LNCaP clone FGC (cell line): ENCODE results near the gene DYRK1B.

Source experiments
- DNase-seq: peaks from one replicate; pipeline ENCODE4 v3.0.0-alpha.2; 2011; ENCODE audit warnings: low read depth
- H3K4me3 ChIP-seq: 2 replicates; pipeline ENCODE4 v1.5.1; 2011; ENCODE audit warnings: mild to moderate bottlenecking, low read depth, low read length, control low read depth
- TF ChIP-seq, protein P1 (sequence below): IDR thresholded peaks from 2 replicates; pipeline ENCODE4 v1.5.1; 2012; ENCODE audit warnings: mild to moderate bottlenecking; ENCODE audit not compliant: control insufficient read depth, insufficient read depth; ENCODE audit errors: extremely low read depth

The DYRK1B gene

DNA sequence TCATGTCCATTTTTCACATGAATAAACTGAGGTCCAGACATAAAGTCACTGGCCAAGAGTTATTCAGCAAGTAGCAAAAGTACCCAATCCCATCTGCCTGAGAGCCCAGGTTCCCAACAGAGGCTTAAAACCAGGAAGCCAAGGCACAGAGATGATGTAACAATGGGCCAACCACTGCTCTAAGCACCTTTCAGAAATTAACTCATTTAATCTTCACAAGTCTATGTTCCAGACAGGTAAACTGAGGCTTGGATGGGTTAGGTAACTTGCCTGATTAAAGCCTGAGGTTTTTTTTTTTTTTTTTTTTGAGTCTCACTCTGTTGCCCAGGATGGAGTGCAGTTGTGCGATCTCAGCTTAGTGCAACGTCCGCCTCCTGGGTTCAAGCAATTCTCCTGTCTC, 4.0 kb upstream of the DYRK1B start:
- DNase-seq = no peak
- TF ChIP-seq, protein P1, sequence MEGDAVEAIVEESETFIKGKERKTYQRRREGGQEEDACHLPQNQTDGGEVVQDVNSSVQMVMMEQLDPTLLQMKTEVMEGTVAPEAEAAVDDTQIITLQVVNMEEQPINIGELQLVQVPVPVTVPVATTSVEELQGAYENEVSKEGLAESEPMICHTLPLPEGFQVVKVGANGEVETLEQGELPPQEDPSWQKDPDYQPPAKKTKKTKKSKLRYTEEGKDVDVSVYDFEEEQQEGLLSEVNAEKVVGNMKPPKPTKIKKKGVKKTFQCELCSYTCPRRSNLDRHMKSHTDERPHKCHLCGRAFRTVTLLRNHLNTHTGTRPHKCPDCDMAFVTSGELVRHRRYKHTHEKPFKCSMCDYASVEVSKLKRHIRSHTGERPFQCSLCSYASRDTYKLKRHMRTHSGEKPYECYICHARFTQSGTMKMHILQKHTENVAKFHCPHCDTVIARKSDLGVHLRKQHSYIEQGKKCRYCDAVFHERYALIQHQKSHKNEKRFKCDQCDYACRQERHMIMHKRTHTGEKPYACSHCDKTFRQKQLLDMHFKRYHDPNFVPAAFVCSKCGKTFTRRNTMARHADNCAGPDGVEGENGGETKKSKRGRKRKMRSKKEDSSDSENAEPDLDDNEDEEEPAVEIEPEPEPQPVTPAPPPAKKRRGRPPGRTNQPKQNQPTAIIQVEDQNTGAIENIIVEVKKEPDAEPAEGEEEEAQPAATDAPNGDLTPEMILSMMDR = no peak
- no peak overlapping the region for H3K4me3 ChIP-seq

DNA sequence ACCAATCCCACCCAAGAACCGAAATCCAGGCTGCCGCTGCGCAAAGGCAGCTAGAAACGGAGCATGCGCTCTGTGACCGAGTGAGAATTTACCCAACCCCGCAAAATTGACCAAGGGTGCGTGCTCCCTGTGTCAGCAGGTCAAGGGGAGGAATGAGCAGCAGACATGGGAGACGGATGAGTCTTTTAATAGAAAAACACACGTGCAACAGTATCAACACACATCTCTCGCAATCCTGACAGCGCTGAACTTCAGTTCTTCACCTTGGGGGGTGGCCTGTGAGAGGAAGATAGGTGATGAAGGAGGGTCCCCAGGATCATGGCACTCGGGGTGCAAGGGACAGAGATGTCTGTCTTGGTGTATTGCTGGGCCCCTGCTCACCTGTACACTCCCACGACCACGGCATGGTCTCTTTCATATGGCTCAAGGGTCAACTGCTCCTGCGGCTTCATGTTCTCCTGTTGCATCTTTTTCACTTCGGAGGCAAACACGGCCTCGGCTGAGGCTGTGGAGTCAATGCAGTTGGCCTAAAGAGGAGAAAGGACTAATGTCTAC, 402 bp upstream of the DYRK1B start:
- TF ChIP-seq, protein P1 = no peak
- no peak overlapping the region; the same call in none of the 2 replicates for H3K4me3 ChIP-seq

DNA sequence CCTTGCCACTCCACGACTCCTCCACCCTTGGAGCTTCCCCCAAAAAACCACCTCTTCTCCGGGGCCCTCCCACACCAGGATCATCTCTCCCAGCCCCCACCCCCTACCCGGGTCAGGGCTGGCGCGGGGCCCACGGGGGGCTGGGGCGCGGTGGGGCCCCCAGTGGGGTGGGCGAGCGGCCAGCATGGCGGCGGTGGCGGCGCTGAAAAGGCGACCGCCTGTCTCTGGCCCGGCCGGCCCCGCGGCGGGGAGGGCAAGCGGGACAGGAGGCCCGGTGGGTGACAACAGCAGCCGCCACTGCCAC, 850 bp downstream of the DYRK1B start:
- no peak for DNase-seq
- H3K4me3 ChIP-seq = peak overlapping the region; percentile 95
- TF ChIP-seq, protein P1 = no peak

More for the DNA sequence above, 402 bp upstream of the DYRK1B start:
- DNase-seq = no peak

DNA sequence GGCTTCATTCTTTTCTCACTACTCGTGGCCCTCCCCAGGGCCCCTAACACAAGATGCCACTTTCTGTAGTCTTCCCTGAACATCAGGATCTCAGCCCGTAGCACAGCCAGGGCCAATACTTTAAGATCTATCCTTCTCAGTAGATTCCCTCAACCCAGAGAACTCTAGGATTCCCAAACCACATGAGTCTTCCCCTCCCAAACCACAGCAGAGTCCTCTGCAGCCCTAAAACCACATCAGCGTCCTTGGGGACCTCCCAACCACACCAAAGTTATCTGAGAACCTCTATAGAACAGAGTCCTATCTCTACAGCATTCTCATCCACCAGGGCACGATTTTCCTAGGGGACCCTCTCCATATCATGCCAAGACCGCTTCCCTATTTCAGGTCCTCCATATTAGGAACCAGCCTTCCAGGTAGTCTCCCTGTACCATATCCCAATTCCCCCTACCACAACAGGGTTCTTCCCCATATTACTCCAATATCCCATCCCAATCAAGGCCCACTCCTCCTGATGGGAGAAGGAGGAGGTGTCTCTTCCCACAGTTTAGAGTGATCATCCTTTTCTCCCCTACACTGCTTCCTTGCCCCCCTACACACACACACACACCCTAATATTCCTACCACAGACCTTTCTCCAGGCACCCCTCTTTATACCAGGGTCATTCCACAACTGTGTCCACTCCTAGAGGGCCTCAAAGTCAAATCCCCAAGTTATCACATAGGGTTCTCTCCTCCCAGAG, 1.4 kb downstream of the DYRK1B start:
- DNase-seq = no peak

DNA sequence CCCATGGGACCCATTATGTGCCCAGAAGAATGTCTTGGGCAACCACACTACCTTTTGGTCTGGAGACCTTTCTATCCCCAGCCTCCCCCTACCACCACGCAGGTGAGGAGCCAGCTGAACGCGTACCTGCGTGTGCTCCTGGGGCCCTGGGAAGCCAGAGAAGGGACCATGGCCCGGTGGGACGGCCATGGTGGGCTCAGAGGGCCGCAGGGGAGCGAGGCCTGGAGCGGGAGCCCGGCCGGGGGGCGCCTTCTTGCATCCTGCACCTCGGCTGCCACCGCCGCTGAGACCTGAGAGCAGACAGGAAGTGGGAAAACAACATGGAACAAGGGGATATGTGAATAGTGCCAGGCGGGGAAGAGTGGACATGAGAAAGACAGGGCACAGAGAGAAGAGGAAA, 2.3 kb downstream of the DYRK1B start:
- H3K4me3 ChIP-seq = no peak overlapping the region
- no peak for DNase-seq

More for the DNA sequence above, 1.4 kb downstream of the DYRK1B start:
- H3K4me3 ChIP-seq = peak overlapping the region; percentile 95
- TF ChIP-seq, protein P1 = no peak

DNA sequence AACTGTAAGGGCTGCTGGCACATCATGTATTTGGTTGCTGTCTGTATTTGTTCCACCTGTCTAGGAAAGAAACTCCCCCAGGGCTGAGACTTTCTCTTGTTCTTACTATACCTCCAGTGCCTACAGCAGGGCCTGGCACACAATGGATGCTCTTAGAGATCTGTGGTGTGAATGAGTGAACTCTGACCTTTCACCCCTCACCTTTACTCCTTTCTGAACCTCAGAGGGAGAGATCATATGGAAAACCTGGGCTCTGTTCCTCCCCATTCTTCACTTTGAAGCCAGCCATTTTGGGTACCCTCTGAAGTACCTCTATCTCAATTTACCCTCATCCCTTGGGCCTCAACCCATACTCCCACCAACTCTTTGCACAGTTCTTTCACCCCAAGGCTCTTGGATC, 3.1 kb downstream of the DYRK1B start:
- TF ChIP-seq, protein P1 = no peak

More for the DNA sequence above, 2.3 kb downstream of the DYRK1B start:
- TF ChIP-seq, protein P1 = no peak

DNA sequence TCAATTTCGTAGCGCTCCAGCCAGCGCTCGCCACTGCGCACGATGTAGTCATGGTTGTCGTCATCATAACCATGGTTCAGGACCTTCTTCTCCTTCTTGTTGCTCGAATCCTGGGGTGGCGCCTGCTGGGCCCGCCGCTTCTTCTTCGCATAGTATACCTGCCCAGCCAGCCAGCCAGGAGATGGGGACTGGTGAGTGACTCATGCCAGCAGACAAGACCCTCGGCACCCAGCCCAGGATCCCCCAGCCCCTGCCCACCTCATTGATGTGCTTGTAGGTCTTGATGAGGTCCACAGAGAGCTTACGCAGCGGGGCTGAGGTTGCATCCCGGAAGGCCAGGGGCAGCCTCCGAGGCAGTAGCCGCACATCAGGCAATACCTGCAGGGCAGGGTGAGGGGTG, 3.6 kb downstream of the DYRK1B start:
- H3K4me3 ChIP-seq = no peak overlapping the region
- DNase-seq = no peak

More for the DNA sequence above, 3.1 kb downstream of the DYRK1B start:
- no peak for DNase-seq
- H3K4me3 ChIP-seq = no peak overlapping the region

More for the DNA sequence above, 3.6 kb downstream of the DYRK1B start:
- TF ChIP-seq, protein P1 = no peak
